ENCODE measurements around the gene SCN5A.

Gene SCN5A

GRCh38 chr3:38564631-38565338 lies 84.7 kb downstream of the SCN5A start:
- Histone ChIP-seq H3K27me3 (ENCODE audit: low read depth, low read length) (no peaks in the 10 kb centered on the region), H3K9ac (ENCODE audit: low read length) (no peak overlapping the region), H3K79me2 (ENCODE audit: low read length) (no peaks in the 10 kb centered on the region), H3K9me3 (ENCODE audit: insufficient read depth, low read length) (no peaks in the 10 kb centered on the region), H3K4me1 (ENCODE audit: low read length) (no peaks in the 10 kb centered on the region), H3K4me2 (ENCODE audit: low read length) (no peak overlapping the region), H2AFZ (ENCODE audit: low read depth, low read length) (no peak overlapping the region), H4K20me1 (ENCODE audit: insufficient read depth, low read length) (no peaks in the 10 kb centered on the region), H3K4me3 (ENCODE audit: low read length) (no peak overlapping the region), H3K36me3 (replicated peaks; ENCODE audit: low read depth, low read length) (no peaks in the 10 kb centered on the region), H3K27ac (ENCODE audit: low read length) (no peak overlapping the region)
- TF ChIP-seq CTCF (IDR thresholded peaks at IDR 0.05; ENCODE audit: low read depth, low read length) (no peak), EZH2phosphoT487 (IDR thresholded peaks at IDR 0.05; ENCODE audit: low read depth) (no peak)

GRCh38 chr3:38563886-38564270 lies 85.6 kb downstream of the SCN5A start:
- TF ChIP-seq CTCF (IDR thresholded peaks at IDR 0.05; ENCODE audit: low read depth, low read length) = no peak
- TF ChIP-seq EZH2phosphoT487 (IDR thresholded peaks at IDR 0.05; ENCODE audit: low read depth) = no peak
- no peaks in the 10 kb centered on the region for H3K27me3 ChIP-seq (ENCODE audit: low read depth, low read length)
- H3K27ac ChIP-seq (ENCODE audit: low read length) = no peak overlapping the region
- no peaks in the 10 kb centered on the region for H3K36me3 ChIP-seq (replicated peaks; ENCODE audit: low read depth, low read length)
- no peaks in the 10 kb centered on the region for H3K9me3 ChIP-seq (ENCODE audit: insufficient read depth, low read length)
- no peaks in the 10 kb centered on the region for H3K4me1 ChIP-seq (ENCODE audit: low read length)
- no peaks in the 10 kb centered on the region for H4K20me1 ChIP-seq (ENCODE audit: insufficient read depth, low read length)
- no peaks in the 10 kb centered on the region for H3K79me2 ChIP-seq (ENCODE audit: low read length)
- H3K9ac ChIP-seq (ENCODE audit: low read length) = no peak overlapping the region
- H3K4me2 ChIP-seq (ENCODE audit: low read length) = no peak overlapping the region
- no peak overlapping the region for H2AFZ ChIP-seq (ENCODE audit: low read depth, low read length)
- H3K4me3 ChIP-seq (ENCODE audit: low read length) = no peak overlapping the region

- H3K27ac ChIP-seq (ENCODE audit: low read length) = no peak overlapping the region
- H4K20me1 ChIP-seq (ENCODE audit: insufficient read depth, low read length) = no peaks in the 10 kb centered on the region
- TF ChIP-seq EZH2phosphoT487 (IDR thresholded peaks at IDR 0.05; ENCODE audit: low read depth) (no peak), CTCF (IDR thresholded peaks at IDR 0.05; ENCODE audit: low read depth, low read length) (no peak)
- H3K36me3 ChIP-seq (replicated peaks; ENCODE audit: low read depth, low read length) = no peaks in the 10 kb centered on the region
- H3K27me3 ChIP-seq (ENCODE audit: low read depth, low read length) = no peaks in the 10 kb centered on the region
- H2AFZ ChIP-seq (ENCODE audit: low read depth, low read length) = no peak overlapping the region
- no peak overlapping the region for H3K4me2 ChIP-seq (ENCODE audit: low read length)
- no peak overlapping the region for H3K9ac ChIP-seq (ENCODE audit: low read length)
- no peak overlapping the region for H3K4me3 ChIP-seq (ENCODE audit: low read length)
- H3K9me3 ChIP-seq (ENCODE audit: insufficient read depth, low read length) = no peaks in the 10 kb centered on the region
- H3K4me1 ChIP-seq (ENCODE audit: low read length) = no peaks in the 10 kb centered on the region
- H3K79me2 ChIP-seq (ENCODE audit: low read length) = no peaks in the 10 kb centered on the region
Observed at GRCh38 chr3:38563070-38563885, 86.2 kb downstream of the SCN5A start.

GRCh38 chr3:38562467-38562925 lies 87.0 kb downstream of the SCN5A start:
- H3K27ac ChIP-seq (ENCODE audit: low read length) = no peak overlapping the region
- TF ChIP-seq CTCF (IDR thresholded peaks at IDR 0.05; ENCODE audit: low read depth, low read length) (no peak), EZH2phosphoT487 (IDR thresholded peaks at IDR 0.05; ENCODE audit: low read depth) (no peak)
- H4K20me1 ChIP-seq (ENCODE audit: insufficient read depth, low read length) = no peaks in the 10 kb centered on the region
- H3K9ac ChIP-seq (ENCODE audit: low read length) = no peak overlapping the region
- no peaks in the 10 kb centered on the region for H3K36me3 ChIP-seq (replicated peaks; ENCODE audit: low read depth, low read length)
- H3K4me1 ChIP-seq (ENCODE audit: low read length) = no peaks in the 10 kb centered on the region
- H3K4me3 ChIP-seq (ENCODE audit: low read length) = no peak overlapping the region
- no peak overlapping the region for H2AFZ ChIP-seq (ENCODE audit: low read depth, low read length)
- no peaks in the 10 kb centered on the region for H3K9me3 ChIP-seq (ENCODE audit: insufficient read depth, low read length)
- H3K27me3 ChIP-seq (ENCODE audit: low read depth, low read length) = peaks cover 2% of the 10 kb centered on the region
- H3K79me2 ChIP-seq (ENCODE audit: low read length) = no peaks in the 10 kb centered on the region
- H3K4me2 ChIP-seq (ENCODE audit: low read length) = no peak overlapping the region

Data from OCI-LY3 (cell line).